Measurements from ENCODE around the gene KLHL41. TPM values are rescaled to one million over a fixed set of nuclear protein-coding genes. Genes with fewer than 3 reads are reported as not detected.

KLHL41 gene
- total and polyA plus RNA-seq, 2 of the 13 experiments (the other 11 are each of a cell fraction or from before 2014, with no cell fraction given): 0.07 to 0.31 TPM

- TF ChIP-seq AFF4 (CRISPR knock-in tag; IDR thresholded peaks at IDR 0.05): peak; percentile 78; the same call in 1 of the 2 replicates
- no peak; the same call in 1 of the 2 replicates for TF ChIP-seq ZNF20 (CRISPR knock-in tag; IDR thresholded peaks at IDR 0.05)
- TF ChIP-seq FOXA3 (CRISPR knock-in tag; IDR thresholded peaks at IDR 0.05): peak; percentile 55
- TF ChIP-seq ATF4 (CRISPR knock-in tag; IDR thresholded peaks at IDR 0.05): no peak; a peak in 1 of 4 replicates
- TF ChIP-seq ZNF383 (CRISPR knock-in tag; IDR thresholded peaks at IDR 0.05; ENCODE audit: borderline replicate concordance): no peak
- TF ChIP-seq ZNF335 (CRISPR knock-in tag; IDR thresholded peaks at IDR 0.05): no peak
- TF ChIP-seq CENPT (CRISPR knock-in tag; IDR thresholded peaks at IDR 0.05; ENCODE audit: low read depth): peak; percentile 79; the same call in 1 of the 2 replicates
- peak; percentile 31 for TF ChIP-seq ZNF343 (CRISPR knock-in tag; IDR thresholded peaks at IDR 0.05)
- no peak for TF ChIP-seq DDIT3 (CRISPR knock-in tag; IDR thresholded peaks at IDR 0.05)
- TF ChIP-seq SIX4 (CRISPR knock-in tag; IDR thresholded peaks at IDR 0.05): no peak; the same call in 1 of the 2 replicates
- peak; percentile 71 for TF ChIP-seq PHF20 (CRISPR knock-in tag; IDR thresholded peaks at IDR 0.05)
- TF ChIP-seq ISX (CRISPR knock-in tag; conservative IDR thresholded peaks at IDR 0.05): no peak
- TF ChIP-seq PAF1 (CRISPR knock-in tag; IDR thresholded peaks at IDR 0.05): no peak
- no peak for TF ChIP-seq HNRNPH1 (optimal IDR thresholded peaks at IDR 0.05; ENCODE audit: low read depth, low read length)
- 0 out of 2 replicates have a peak, but pooled peaks have one; percentile 31 for TF ChIP-seq ATF6 (CRISPR knock-in tag; conservative IDR thresholded peaks at IDR 0.05)
- no peak; the same call in 1 of the 2 replicates for TF ChIP-seq TBX3 (IDR thresholded peaks at IDR 0.05; ENCODE audit: borderline replicate concordance)
- TF ChIP-seq, protein P1, sequence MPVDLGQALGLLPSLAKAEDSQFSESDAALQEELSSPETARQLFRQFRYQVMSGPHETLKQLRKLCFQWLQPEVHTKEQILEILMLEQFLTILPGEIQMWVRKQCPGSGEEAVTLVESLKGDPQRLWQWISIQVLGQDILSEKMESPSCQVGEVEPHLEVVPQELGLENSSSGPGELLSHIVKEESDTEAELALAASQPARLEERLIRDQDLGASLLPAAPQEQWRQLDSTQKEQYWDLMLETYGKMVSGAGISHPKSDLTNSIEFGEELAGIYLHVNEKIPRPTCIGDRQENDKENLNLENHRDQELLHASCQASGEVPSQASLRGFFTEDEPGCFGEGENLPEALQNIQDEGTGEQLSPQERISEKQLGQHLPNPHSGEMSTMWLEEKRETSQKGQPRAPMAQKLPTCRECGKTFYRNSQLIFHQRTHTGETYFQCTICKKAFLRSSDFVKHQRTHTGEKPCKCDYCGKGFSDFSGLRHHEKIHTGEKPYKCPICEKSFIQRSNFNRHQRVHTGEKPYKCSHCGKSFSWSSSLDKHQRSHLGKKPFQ (CRISPR knock-in tag; IDR thresholded peaks at IDR 0.05; ENCODE audit: insufficient replicate concordance): peak; percentile 73
- no peak for TF ChIP-seq KLF12 (CRISPR knock-in tag; IDR thresholded peaks at IDR 0.05; ENCODE audit: borderline replicate concordance)
- TF ChIP-seq ZNF660 (CRISPR knock-in tag; IDR thresholded peaks at IDR 0.05; ENCODE audit: borderline replicate concordance, low read depth): no peak
These were observed 30.0 kb upstream of the KLHL41 start, which contains the start of gene BBS5 (continued) for GRCh38 chr2:169479257-169480078.

Measured in HepG2 (cell line).